A549 (cell line): Measurements from ENCODE around the gene TP53I11. TPM values are rescaled to one million over a fixed set of nuclear protein-coding genes. Genes with fewer than 3 reads are reported as not detected.

ENCODE experiments used
- ATAC-seq, 2 experiments: fragments of 200-7000 bp in 1 of 2; fragments of >200 bp in 1 of 2; cut with Nextera tagmentation in 1 of 2; cut with Tn5 transposase in 1 of 2; 3 replicates each; pipeline versions ENCODE4 v1.8.0 to v1.9.1; 2018 to 2020; ENCODE audit warnings: mild to moderate bottlenecking in 1 of 2, moderate library complexity in 1 of 2
- CTCF ChIA-PET: fragments of 300-600 bp; sonication (Branson Sonifier 250); formaldehyde crosslinking; extraction: SDS; loops from one replicate; lab custom pipeline; 2021; ENCODE audit warnings: antibody characterized with exemption, inconsistent platforms; lab: Yijun Ruan, JAX
- POLR2A ChIA-PET: fragments of 350-600 bp; formaldehyde crosslinking; extraction: SDS; loops from one replicate; lab custom pipeline; 2021; ENCODE audit warnings: antibody characterized with exemption, inconsistent platforms; lab: Yijun Ruan, JAX
- DNase-seq, 2 experiments: peaks; one replicate each; pipeline versions ENCODE4 v3.0.0 to v3.0.0-alpha.2; 2011 to 2016; ENCODE audit warnings: low read depth in 1 of 2, low spot score in 1 of 2
- FAIRE-seq: peaks from 2 replicates; lab custom pipeline; 2011; peaks lifted over from hg19 to GRCh38; lab: Jason Lieb, UNC
- H3K27ac ChIP-seq, 2 experiments: fragments of >200 bp; sonication (Bioruptor Twin); formaldehyde crosslinking; 3 replicates each; pipeline ENCODE4 v1.5.1; 2016 to 2017
- H3K4me1 ChIP-seq: fragments of >200 bp; sonication (Bioruptor Twin); formaldehyde crosslinking; 3 replicates; pipeline ENCODE4 v1.6.1; 2016
- H3K4me2 ChIP-seq: fragments of >200 bp; sonication (Bioruptor Twin); formaldehyde crosslinking; 3 replicates; pipeline ENCODE4 v1.6.1; 2016
- H3K4me3 ChIP-seq: fragments of >200 bp; sonication (Bioruptor Twin); formaldehyde crosslinking; 3 replicates; pipeline ENCODE4 v1.5.1; 2016
- H3K9me3 ChIP-seq: fragments of >200 bp; sonication (Bioruptor Twin); formaldehyde crosslinking; 3 replicates; pipeline ENCODE4 v1.6.1; 2016
- BCL3 ChIP-seq: fragments of >200 bp; sonication (Bioruptor Twin); formaldehyde crosslinking; IDR thresholded peaks from 3 replicates; pipeline ENCODE4 v1.6.1; 2016
- BHLHE40 ChIP-seq: IDR thresholded peaks from 2 replicates; pipeline ENCODE4 v1.6.1; 2012; ENCODE audit warnings: low read depth, low read length, inconsistent platforms
- CBX2 ChIP-seq: fragments of 200-600 bp; sonication (generic); IDR thresholded peaks from 2 replicates; pipeline ENCODE4 v1.6.1; 2016; ENCODE audit warnings: low read depth, mild to moderate bottlenecking, borderline replicate concordance
- CEBPB ChIP-seq, 2 experiments: fragments of >200 bp in 1 of 2; sonication (Bioruptor Twin) in 1 of 2; formaldehyde crosslinking in 1 of 2; IDR thresholded peaks; 2 replicates each; pipeline ENCODE4 v1.6.1; 2012 to 2016
- CHD2 ChIP-seq: fragments of 150-350 bp; IDR thresholded peaks from 2 replicates; pipeline ENCODE4 v1.6.1; 2014; ENCODE audit warnings: low read length; ENCODE audit not compliant: partially characterized antibody
- CTCF ChIP-seq: fragments of >200 bp; sonication (Bioruptor Twin); formaldehyde crosslinking; IDR thresholded peaks from 3 replicates; pipeline ENCODE4 v1.5.1; 2016
- E2F6 ChIP-seq: IDR thresholded peaks from 2 replicates; pipeline ENCODE4 v1.6.1; 2012; ENCODE audit warnings: low read depth, borderline replicate concordance
- EHF ChIP-seq: fragments of 250-450 bp; sonication (Bioruptor Pico); IDR thresholded peaks from 2 replicates; pipeline ENCODE4 v1.5.0; 2020; ENCODE audit warnings: mild to moderate bottlenecking
- EHMT2 ChIP-seq: fragments of 200-600 bp; sonication (generic); IDR thresholded peaks from 2 replicates; pipeline ENCODE4 v1.6.1; 2016; ENCODE audit warnings: antibody characterized with exemption, low read depth, mild to moderate bottlenecking, moderate library complexity
- ELK1 ChIP-seq: fragments of 150-350 bp; IDR thresholded peaks from 2 replicates; pipeline ENCODE4 v1.6.1; 2014; ENCODE audit warnings: low read depth, mild to moderate bottlenecking, low read length
- ESRRA ChIP-seq: fragments of 150-350 bp; IDR thresholded peaks from 2 replicates; pipeline ENCODE4 v1.6.1; 2014; ENCODE audit warnings: mild to moderate bottlenecking, low read length, borderline replicate concordance
- GATA3 ChIP-seq: IDR thresholded peaks from 2 replicates; pipeline ENCODE4 v1.6.1; 2012; ENCODE audit warnings: borderline replicate concordance
- HMGXB4 ChIP-seq: fragments of 250-450 bp; sonication (Bioruptor Pico); IDR thresholded peaks from 2 replicates; pipeline ENCODE4 v1.5.0; 2021; ENCODE audit warnings: mild to moderate bottlenecking, moderate library complexity, borderline replicate concordance
- HOXB5 ChIP-seq: fragments of 250-450 bp; sonication (Bioruptor Pico); IDR thresholded peaks from 2 replicates; pipeline ENCODE4 v1.5.0; 2020; ENCODE audit warnings: mild to moderate bottlenecking, moderate library complexity
- JUNB ChIP-seq: fragments of >200 bp; sonication (Bioruptor Twin); formaldehyde crosslinking; IDR thresholded peaks from 2 replicates; pipeline ENCODE4 v1.6.1; 2016
- KDM1A ChIP-seq: fragments of 200-600 bp; sonication (generic); IDR thresholded peaks from 2 replicates; pipeline ENCODE4 v1.6.1; 2016; ENCODE audit warnings: low read depth, mild to moderate bottlenecking
- MAFK ChIP-seq: fragments of 450-650 bp; IDR thresholded peaks from 2 replicates; pipeline ENCODE4 v1.6.1; 2014; ENCODE audit not compliant: partially characterized antibody
- MAZ ChIP-seq: fragments of 150-350 bp; IDR thresholded peaks from 2 replicates; pipeline ENCODE4 v1.6.1; 2014; ENCODE audit warnings: antibody characterized with exemption, low read depth, low read length, borderline replicate concordance
- MYC ChIP-seq: IDR thresholded peaks from 2 replicates; pipeline ENCODE4 v1.6.1; 2012; ENCODE audit warnings: mild to moderate bottlenecking, inconsistent platforms, low read length, improper control_type of control experiment, borderline replicate concordance
- NFE2L2 ChIP-seq: fragments of 150-350 bp; conservative IDR thresholded peaks from 2 replicates; pipeline ENCODE4 v1.6.1; 2014; ENCODE audit warnings: low read length
- PBX3 ChIP-seq: IDR thresholded peaks from 2 replicates; pipeline ENCODE4 v1.6.1; 2012
- POLR2AphosphoS2 ChIP-seq: conservative IDR thresholded peaks from 2 replicates; pipeline ENCODE4 v1.6.1; 2012; ENCODE audit warnings: low read length, improper control_type of control experiment, inconsistent platforms
- USF2 ChIP-seq: fragments of 450-650 bp; IDR thresholded peaks from 2 replicates; pipeline ENCODE4 v1.6.1; 2014; ENCODE audit warnings: antibody characterized with exemption
- ZNF302 ChIP-seq: fragments of 250-450 bp; sonication (Bioruptor Pico); IDR thresholded peaks from 2 replicates; pipeline ENCODE4 v1.9.0; 2021; ENCODE audit warnings: inconsistent platforms, mild to moderate bottlenecking, moderate library complexity
- ZSCAN20 ChIP-seq: fragments of 250-450 bp; sonication (Bioruptor Pico); IDR thresholded peaks from 2 replicates; pipeline ENCODE4 v1.8.0; 2022; ENCODE audit warnings: mild to moderate bottlenecking, moderate library complexity
- WGBS: methylation state at CpG from one replicate; pipeline ENCODE4 v1.1.6; 2017; ENCODE audit errors: missing lambda C conversion rate; 5-methylcytosine and 5-hydroxymethylcytosine counted together
- polyA plus RNA-seq, 4 experiments: library from polyadenylated mRNA; depleted of rRNA in 3 of 4; stranded (reverse); fragments of >200 nt; fragmentation: RNase III in 1 of 4; extraction: RNeasy Plus Mini Kit Qiagen cat#74134 plus additional on column Dnase treatment in 1 of 4; gene quantifications; 2 replicates in 3 of 4; 3 replicates in 1 of 4; pipeline ENCODE4 v1.2.3, GENCODE V29; 2011 to 2017

TP53I11 gene
- polyA plus RNA-seq, 2 of the 4 experiments (the other 2 are of a cell fraction), result 11.2 to 28.2 TPM

GRCh38 chr11:44923115-44923514, 27.6 kb downstream of the TP53I11 start (continued):
- TF ChIP-seq ELK1, result no peak
- no peak for TF ChIP-seq CEBPB (IDR thresholded peaks at IDR 0.05)
- TF ChIP-seq GATA3, result no peak
- TF ChIP-seq JUNB, result no peak
- no peak for TF ChIP-seq CTCF
- TF ChIP-seq EHMT2, result no peak
- TF ChIP-seq E2F6, result no peak

GRCh38 chr11:44920451-44920850, 30.2 kb downstream of the TP53I11 start:
- ATAC-seq, result no peak
- no peak for DNase-seq
- no peak for FAIRE-seq
- Histone ChIP-seq H3K27ac (no peak overlapping the region), H3K9me3 (no peaks in the 10 kb centered on the region), H3K4me1 (no peaks in the 10 kb centered on the region), H3K4me2 (no peak overlapping the region), H3K4me3 (no peak overlapping the region)
- CTCF ChIA-PET, result interaction anchor here (0.9 to 16.4 kb wide), 11 partner anchors 8 to 297 kb away, joined by 3 to 400 read pairs (median 4); no protein-coding TSS in a partner anchor
- WGBS, result 46% methylated on average over 7 of the region's 7 CpGs
- TF ChIP-seq MAZ, result no peak
- TF ChIP-seq ESRRA, result no peak
- POLR2A ChIA-PET, result no interaction called here

GRCh38 chr11:44917741-44918140, 32.9 kb downstream of the TP53I11 start:
- CTCF ChIA-PET, result interaction anchor here (8.2 to 16.4 kb wide), 2 partner anchors 11 to 295 kb away, joined by 62 to 400 read pairs; no protein-coding TSS in a partner anchor

More at GRCh38 chr11:44917741-44918140, 32.9 kb downstream of the TP53I11 start:
- DNase-seq, result no peak
- Histone ChIP-seq H3K4me1 (no peaks in the 10 kb centered on the region), H3K4me2 (no peak overlapping the region), H3K4me3 (no peak overlapping the region), H3K9me3 (no peaks in the 10 kb centered on the region), H3K27ac (no peak overlapping the region)
- TF ChIP-seq BCL3 (no peak), CBX2 (no peak), GATA3 (no peak), MAFK (no peak), BHLHE40 (no peak), ZSCAN20 (CRISPR knock-in tag) (no peak), CHD2 (no peak), KDM1A (no peak), ESRRA (no peak), PBX3 (no peak), NFE2L2 (no peak), HMGXB4 (CRISPR knock-in tag) (no peak), HOXB5 (CRISPR knock-in tag) (no peak), USF2 (no peak), EHF (CRISPR knock-in tag) (no peak), ZNF302 (CRISPR knock-in tag) (no peak), CEBPB (IDR thresholded peaks at IDR 0.05) (no peak), POLR2AphosphoS2 (no peak), MYC (no peak)
- no peak for ATAC-seq
- POLR2A ChIA-PET, result no interaction called here
- FAIRE-seq, result no peak
- 92% methylated on average over 4 of the region's 4 CpGs for WGBS
